CD8-positive, alpha-beta memory T cell (primary cell): ENCODE results near the gene AP2M1. TPM values are rescaled to one million over a fixed set of nuclear protein-coding genes. Genes with fewer than 3 reads are reported as not detected.
A peak's percentile ranks its signal among the peaks of the same experiment; 100 is the strongest.

Source experiments
- CTCF ChIA-PET: fragments of 350-600 bp; sonication (Branson Sonifier 250); formaldehyde crosslinking; loops from one replicate; lab custom pipeline; 2021; ENCODE audit warnings: antibody characterized with exemption; lab: Charles Lee
- POLR2A ChIA-PET: fragments of 350-600 bp; sonication (Branson Sonifier 250); formaldehyde crosslinking; loops from one replicate; lab custom pipeline; 2021; ENCODE audit warnings: antibody characterized with exemption; lab: Charles Lee
- DNase-seq, 5 donors: peaks; one replicate each; pipeline versions ENCODE4 v3.0.0 to v3.0.0-alpha.2; 2020 to 2022; ENCODE audit warnings: mixed read lengths in 1 of 5
- H3K27ac ChIP-seq: one replicate; pipeline ENCODE4 v1.7.0; 2013; ENCODE audit warnings: low read depth, mild to moderate bottlenecking, low read length, moderate library complexity
- H3K27me3 ChIP-seq: 2 replicates; pipeline ENCODE4 v1.7.0; 2013; ENCODE audit warnings: low read length, mild to moderate bottlenecking; ENCODE audit not compliant: insufficient read depth, poor library complexity, severe bottlenecking
- H3K36me3 ChIP-seq: 2 replicates; pipeline ENCODE4 v1.7.0; 2013; ENCODE audit warnings: mild to moderate bottlenecking, low read length, moderate library complexity; ENCODE audit not compliant: insufficient read depth
- H3K4me1 ChIP-seq: 2 replicates; pipeline ENCODE4 v1.7.0; 2013; ENCODE audit warnings: mild to moderate bottlenecking, low read length, moderate library complexity; ENCODE audit not compliant: insufficient read depth
- H3K4me3 ChIP-seq: 2 replicates; pipeline ENCODE4 v1.7.0; 2013; ENCODE audit warnings: mild to moderate bottlenecking, low read length
- H3K9me3 ChIP-seq: 2 replicates; pipeline ENCODE4 v1.7.0; 2013; ENCODE audit warnings: mild to moderate bottlenecking, low read length
- H3K27ac Mint-ChIP-seq, 8 donors: one replicate each; pipeline ENCODE4 v1.8.0; 2020 to 2021; ENCODE audit warnings: mixed read lengths in 8 of 8, mild to moderate bottlenecking in 6 of 8, inconsistent platforms in 3 of 8, moderate library complexity in 3 of 8
- H3K27me3 Mint-ChIP-seq, 2 donors: one replicate each; pipeline ENCODE4 v1.8.0; 2020 to 2021; ENCODE audit warnings: mixed read lengths in 2 of 2, mild to moderate bottlenecking in 1 of 2, moderate library complexity in 1 of 2
- H3K36me3 Mint-ChIP-seq, 3 donors: one replicate each; pipeline ENCODE4 v1.8.0; 2020 to 2021; ENCODE audit warnings: mixed read lengths in 3 of 3, inconsistent platforms in 1 of 3, mild to moderate bottlenecking in 1 of 3
- H3K4me1 Mint-ChIP-seq, 3 donors: one replicate each; pipeline ENCODE4 v1.8.0; 2020 to 2021; ENCODE audit warnings: mixed read lengths in 3 of 3, inconsistent platforms in 1 of 3, mild to moderate bottlenecking in 1 of 3
- H3K4me3 Mint-ChIP-seq, 7 donors: one replicate each; pipeline ENCODE4 v1.8.0; 2020 to 2021; ENCODE audit warnings: mixed read lengths in 7 of 7, mild to moderate bottlenecking in 6 of 7, moderate library complexity in 4 of 7, inconsistent platforms in 2 of 7
- H3K9me3 Mint-ChIP-seq, 5 donors: one replicate each; pipeline ENCODE4 v1.8.0; 2020 to 2022; ENCODE audit warnings: mixed read lengths in 5 of 5, mild to moderate bottlenecking in 3 of 5, moderate library complexity in 2 of 5, inconsistent platforms in 1 of 5
- polyA plus RNA-seq: library from polyadenylated mRNA; unstranded; fragments of 300-500 nt; fragmentation: Illumina TruSeq; gene quantifications from one replicate; pipeline ENCODE4 v1.2.3, GENCODE V29; 2021
- total RNA-seq, 2 experiments: library from RNA; stranded (reverse); gene quantifications; one replicate each; pipeline ENCODE4 v1.2.3, GENCODE V29; 2021

AP2M1 gene
- total and polyA plus RNA-seq, 3 experiments from 2014 or later: 265 to 270 (median 268) TPM

DNA sequence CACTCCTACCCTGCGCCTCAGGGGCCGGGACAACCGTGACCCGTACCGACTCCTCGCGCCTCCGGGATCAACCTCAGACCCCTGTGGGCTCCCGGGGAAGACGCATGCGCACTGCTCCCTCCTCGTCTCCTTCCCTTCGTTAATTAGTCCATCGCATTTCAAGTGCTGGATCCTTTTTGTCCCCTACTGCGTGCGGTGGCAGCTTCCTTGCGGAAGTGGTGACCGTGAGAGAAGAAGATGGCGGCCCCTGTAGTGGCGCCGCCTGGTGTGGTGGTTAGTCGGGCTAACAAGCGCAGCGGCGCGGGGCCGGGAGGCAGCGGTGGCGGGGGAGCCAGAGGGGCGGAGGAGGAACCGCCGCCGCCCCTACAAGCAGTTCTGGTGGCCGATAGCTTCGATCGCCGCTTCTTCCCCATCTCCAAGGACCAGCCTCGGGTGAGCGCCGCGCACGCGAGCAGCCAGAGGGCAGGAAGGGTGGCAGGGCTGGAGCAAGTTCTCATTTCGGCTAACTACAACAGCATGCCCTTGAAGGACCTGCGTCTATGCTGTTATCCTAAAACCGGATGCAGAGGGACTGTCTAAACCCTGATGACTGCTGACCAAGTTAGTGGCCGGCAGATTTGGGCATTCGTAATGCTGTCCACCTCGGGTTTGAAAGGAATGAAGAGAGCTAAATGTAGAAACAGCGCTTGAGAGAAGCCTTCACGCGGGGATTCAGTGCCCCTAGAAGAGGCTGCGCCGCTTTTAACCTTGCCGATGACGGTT lies 39.3 kb upstream of the AP2M1 start, which contains the start of gene EIF2B5:
Gene EIF2B5, plus strand, starts transcription at position 210 of the 762 bp plus-strand sequence. Its CDS starts 28 bp downstream, at position 238.
- POLR2A ChIA-PET: interaction anchor here (1.0 to 2.4 kb wide), 9 partner anchors 9 to 95 kb away, joined by 3 to 13 read pairs (median 5); partner anchors contain the start of genes ABCF3, AP2M1 and DVL3
- Mint-ChIP-seq H3K4me1 (peaks cover 38 to 46% (median 38%) of the 10 kb centered on the region in 3 donors), H3K27ac (peak within 1 kb of the TSS; percentile 91 to 98 (median 96)), H3K27me3 (no peaks in the 10 kb centered on the region), H3K4me3 (peak within 1 kb of the TSS; percentile 93 to 99 (median 98)), H3K36me3 (peaks cover 0 to 41% (median 2%) of the 10 kb centered on the region in 3 donors), H3K9me3 (no peaks in the 10 kb centered on the region)
- Histone ChIP-seq H3K36me3 (peaks cover 11% of the 10 kb centered on the region), H3K4me1 (peaks cover 22% of the 10 kb centered on the region), H3K27ac (peak within 1 kb of the TSS; percentile 85), H3K9me3 (no peaks in the 10 kb centered on the region), H3K4me3 (peak within 1 kb of the TSS; percentile 93), H3K27me3 (no peaks in the 10 kb centered on the region)
- peak; percentile 75 to 89 (median 85) for DNase-seq
- CTCF ChIA-PET: interaction anchor here (0.8 to 3.3 kb wide), 12 partner anchors 10 to 240 kb away, joined by 3 to 15 read pairs (median 4); partner anchors contain the start of genes ABCC5, ABCF3, DVL3 and EEF1AKMT4

DNA sequence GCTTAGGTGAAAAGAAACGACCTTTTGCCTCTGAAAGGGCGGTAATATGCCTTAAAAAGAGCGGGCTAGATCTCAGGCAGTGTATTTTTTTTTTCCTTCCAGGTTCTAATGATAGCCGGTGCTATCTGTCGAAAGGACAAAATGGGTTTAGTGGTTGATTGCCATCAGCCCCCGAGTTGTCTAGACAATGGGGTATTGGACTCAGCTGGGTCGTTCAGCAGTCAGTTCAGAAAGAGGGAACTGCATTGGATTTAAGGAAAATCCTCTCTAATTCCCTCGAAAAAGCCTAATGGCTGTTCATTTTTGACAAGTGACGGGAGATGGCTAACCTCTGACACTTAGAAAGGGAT lies 38.8 kb upstream of the AP2M1 start:
- Histone ChIP-seq H3K4me1 (peaks cover 22% of the 10 kb centered on the region), H3K27me3 (no peaks in the 10 kb centered on the region), H3K9me3 (no peaks in the 10 kb centered on the region), H3K4me3 (peak overlapping the region; percentile 93), H3K27ac (peak overlapping the region; percentile 85), H3K36me3 (peaks cover 15% of the 10 kb centered on the region)
- no peaks in the 10 kb centered on the region for H3K9me3 Mint-ChIP-seq
- H3K36me3 Mint-ChIP-seq: peaks cover 0 to 47% (median 2%) of the 10 kb centered on the region in 3 donors
- DNase-seq: no peak
- peak overlapping the region; percentile 93 to 99 (median 98) for H3K4me3 Mint-ChIP-seq
- CTCF ChIA-PET: interaction anchor here (0.8 to 3.3 kb wide), 9 partner anchors 9 to 240 kb away, joined by 3 to 15 read pairs (median 3); partner anchors contain the start of genes ABCC5 and DVL3
- H3K27ac Mint-ChIP-seq: peak overlapping the region; percentile 91 to 98 (median 96)
- peaks cover 38 to 46% (median 38%) of the 10 kb centered on the region in 3 donors for H3K4me1 Mint-ChIP-seq
- no peaks in the 10 kb centered on the region for H3K27me3 Mint-ChIP-seq
- POLR2A ChIA-PET: interaction anchor here (1.2 to 2.4 kb wide), 7 partner anchors 10 to 94 kb away, joined by 4 to 13 read pairs (median 5); partner anchors contain the start of genes ABCF3 and DVL3

DNA sequence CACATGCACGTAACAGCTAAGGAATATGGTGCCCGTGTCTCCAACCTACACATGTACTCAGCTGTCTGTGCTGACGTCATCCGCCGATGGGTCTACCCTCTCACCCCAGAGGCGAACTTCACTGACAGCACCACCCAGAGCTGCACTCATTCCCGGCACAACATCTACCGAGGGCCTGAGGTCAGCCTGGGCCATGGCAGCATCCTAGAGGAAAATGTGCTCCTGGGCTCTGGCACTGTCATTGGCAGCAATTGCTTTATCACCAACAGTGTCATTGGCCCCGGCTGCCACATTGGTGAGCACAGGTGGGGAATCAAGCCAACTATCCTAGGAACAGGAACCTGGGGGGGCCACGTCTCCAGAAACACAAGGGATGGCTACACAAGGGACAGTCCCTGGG lies 34.2 kb upstream of the AP2M1 start:
- Mint-ChIP-seq H3K36me3 (peaks cover 7 to 83% (median 16%) of the 10 kb centered on the region in 3 donors), H3K4me1 (peaks cover 24 to 32% (median 27%) of the 10 kb centered on the region in 3 donors), H3K9me3 (no peaks in the 10 kb centered on the region), H3K4me3 (no peak overlapping the region), H3K27me3 (no peaks in the 10 kb centered on the region), H3K27ac (no peak overlapping the region)
- H3K4me3 ChIP-seq: no peak overlapping the region
- H3K9me3 ChIP-seq: no peaks in the 10 kb centered on the region
- ChIA-PET CTCF (no interaction called here), POLR2A (no interaction called here)
- DNase-seq: no peak
- peaks cover 47% of the 10 kb centered on the region for H3K36me3 ChIP-seq
- H3K4me1 ChIP-seq: peaks cover 16% of the 10 kb centered on the region
- H3K27me3 ChIP-seq: no peaks in the 10 kb centered on the region
- no peak overlapping the region for H3K27ac ChIP-seq

DNA sequence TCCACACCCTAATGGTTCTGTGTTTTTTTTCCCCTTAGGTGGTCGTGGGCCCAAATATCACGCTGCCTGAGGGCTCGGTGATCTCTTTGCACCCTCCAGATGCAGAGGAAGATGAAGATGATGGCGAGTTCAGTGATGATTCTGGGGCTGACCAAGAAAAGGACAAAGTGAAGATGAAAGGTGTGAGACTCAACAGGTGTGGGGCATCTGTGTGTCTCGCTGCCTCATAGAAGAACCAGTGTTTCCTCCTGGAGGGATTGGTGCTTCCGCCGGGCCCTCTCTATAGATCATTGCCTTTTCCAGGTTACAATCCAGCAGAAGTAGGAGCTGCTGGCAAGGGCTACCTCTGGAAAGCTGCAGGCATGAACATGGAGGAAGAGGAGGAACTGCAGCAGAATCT lies 32.5 kb upstream of the AP2M1 start:
- Mint-ChIP-seq H3K4me1 (peaks cover 8 to 14% (median 9%) of the 10 kb centered on the region in 3 donors), H3K27ac (peak overlapping the region in 3 of 8 donors; percentile 29 to 60 (median 37)), H3K36me3 (peaks cover 7 to 80% (median 16%) of the 10 kb centered on the region in 3 donors), H3K27me3 (no peaks in the 10 kb centered on the region), H3K9me3 (no peaks in the 10 kb centered on the region), H3K4me3 (no peak overlapping the region)
- POLR2A ChIA-PET: no interaction called here
- Histone ChIP-seq H3K4me3 (no peak overlapping the region), H3K27me3 (no peaks in the 10 kb centered on the region), H3K4me1 (peaks cover 1% of the 10 kb centered on the region), H3K36me3 (peaks cover 46% of the 10 kb centered on the region), H3K9me3 (no peaks in the 10 kb centered on the region), H3K27ac (no peak overlapping the region)
- no peak for DNase-seq
- CTCF ChIA-PET: no interaction called here

DNA sequence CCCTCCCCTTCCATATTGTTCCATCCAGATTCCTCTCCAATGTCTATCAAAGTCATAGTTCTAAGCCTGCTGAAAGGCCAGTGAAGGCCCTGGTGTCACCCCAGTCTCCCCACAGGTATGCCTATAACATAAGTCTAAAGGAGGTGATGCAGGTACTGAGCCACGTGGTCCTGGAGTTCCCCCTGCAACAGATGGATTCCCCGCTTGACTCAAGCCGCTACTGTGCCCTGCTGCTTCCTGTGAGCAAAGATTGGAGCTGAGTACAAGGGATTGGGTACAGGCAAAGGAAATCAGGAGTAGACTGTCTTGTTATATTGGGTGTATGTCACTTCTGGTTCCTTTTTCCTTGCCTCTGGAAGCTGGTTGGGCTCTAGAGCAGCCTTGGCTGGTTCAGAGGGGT lies 31.3 kb upstream of the AP2M1 start:
- H3K27me3 ChIP-seq: no peaks in the 10 kb centered on the region
- Mint-ChIP-seq H3K9me3 (no peaks in the 10 kb centered on the region), H3K27ac (peak overlapping the region in 1 of 8 donors; percentile 40), H3K4me1 (peaks cover 0 to 5% (median 3%) of the 10 kb centered on the region in 3 donors), H3K36me3 (peaks cover 7 to 71% (median 13%) of the 10 kb centered on the region in 3 donors), H3K4me3 (no peak overlapping the region), H3K27me3 (no peaks in the 10 kb centered on the region)
- no peak overlapping the region for H3K4me3 ChIP-seq
- H3K4me1 ChIP-seq: no peaks in the 10 kb centered on the region
- H3K9me3 ChIP-seq: no peaks in the 10 kb centered on the region
- no peak overlapping the region for H3K27ac ChIP-seq
- H3K36me3 ChIP-seq: peaks cover 41% of the 10 kb centered on the region
- POLR2A ChIA-PET: interaction anchor here (1.0 kb wide), 1 partner anchor 9 kb away, joined by 3 read pairs; the partner anchor contains the start of gene EIF2B5
- DNase-seq: no peak
- CTCF ChIA-PET: interaction anchor here (2.1 to 3.8 kb wide), 2 partner anchors 8 to 106 kb away, joined by 8 to 15 read pairs; partner anchors contain the start of genes EEF1AKMT4 and EIF2B5

DNA sequence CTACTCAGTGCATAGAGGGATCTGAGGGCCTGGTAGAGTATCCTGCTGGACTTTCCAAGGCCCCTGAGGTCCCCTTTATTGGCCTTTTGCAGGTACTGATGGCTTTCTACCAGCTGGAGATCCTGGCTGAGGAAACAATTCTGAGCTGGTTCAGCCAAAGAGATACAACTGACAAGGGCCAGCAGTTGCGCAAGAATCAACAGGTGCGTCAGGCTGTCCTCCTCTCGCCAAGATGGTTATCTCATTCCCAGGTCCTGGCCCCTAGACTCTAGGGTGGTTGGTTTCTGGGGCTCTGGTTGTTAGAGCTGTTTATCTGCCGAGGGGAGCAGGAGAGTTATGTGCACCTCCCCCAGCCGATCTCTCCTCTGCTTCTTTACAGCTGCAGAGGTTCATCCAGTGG lies 30.1 kb upstream of the AP2M1 start:
- H3K4me1 ChIP-seq: no peaks in the 10 kb centered on the region
- H3K4me3 ChIP-seq: no peak overlapping the region
- H3K36me3 ChIP-seq: peaks cover 41% of the 10 kb centered on the region
- H3K36me3 Mint-ChIP-seq: peaks cover 7 to 66% (median 13%) of the 10 kb centered on the region in 3 donors
- ChIA-PET POLR2A (interaction anchor here (1.0 to 1.8 kb wide), 3 partner anchors 9 to 11 kb away, joined by 3 to 6 read pairs (median 3); partner anchors contain the start of gene EIF2B5), CTCF (interaction anchor here (0.8 to 3.8 kb wide), 7 partner anchors 9 to 107 kb away, joined by 3 to 15 read pairs (median 4); partner anchors contain the start of genes EEF1AKMT4 and EIF2B5)
- no peaks in the 10 kb centered on the region for H3K9me3 ChIP-seq
- no peak for DNase-seq
- H3K27ac ChIP-seq: no peak overlapping the region
- H3K9me3 Mint-ChIP-seq: no peaks in the 10 kb centered on the region
- H3K27me3 ChIP-seq: no peaks in the 10 kb centered on the region
- peaks cover 0 to 5% (median 3%) of the 10 kb centered on the region in 3 donors for H3K4me1 Mint-ChIP-seq
- peak overlapping the region in 1 of 8 donors; percentile 82 for H3K27ac Mint-ChIP-seq
- no peaks in the 10 kb centered on the region for H3K27me3 Mint-ChIP-seq
- no peak overlapping the region for H3K4me3 Mint-ChIP-seq

DNA sequence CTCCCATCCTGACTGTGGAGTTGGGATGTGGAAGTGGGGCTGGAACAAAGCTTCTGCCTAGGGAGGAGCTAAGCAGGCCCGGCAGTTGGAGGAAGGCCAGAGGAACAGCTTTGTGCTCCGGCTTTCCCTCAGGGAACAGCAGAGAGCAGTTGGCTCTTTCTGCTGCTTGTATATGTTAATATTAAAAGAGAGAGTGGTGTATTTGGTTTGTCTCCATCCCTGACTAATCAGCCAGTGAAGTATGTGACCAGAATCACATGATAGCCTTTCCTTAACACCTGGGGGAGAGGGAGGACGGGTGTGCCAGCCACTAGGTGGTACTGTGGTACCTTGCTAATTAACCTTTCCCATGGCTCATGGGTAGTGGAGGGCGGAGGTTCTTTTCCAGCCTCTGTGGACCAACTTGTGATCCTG lies 29.5 kb upstream of the AP2M1 start:
- Histone ChIP-seq H3K9me3 (no peaks in the 10 kb centered on the region), H3K27ac (no peak overlapping the region), H3K4me1 (no peaks in the 10 kb centered on the region), H3K27me3 (no peaks in the 10 kb centered on the region), H3K4me3 (no peak overlapping the region), H3K36me3 (peaks cover 38% of the 10 kb centered on the region)
- no peaks in the 10 kb centered on the region for H3K27me3 Mint-ChIP-seq
- H3K4me3 Mint-ChIP-seq: no peak overlapping the region
- DNase-seq: peak in 3 of 5 donors; percentile 21 to 58 (median 31)
- H3K27ac Mint-ChIP-seq: peak overlapping the region in 1 of 8 donors; percentile 22
- H3K36me3 Mint-ChIP-seq: peaks cover 7 to 62% (median 13%) of the 10 kb centered on the region in 3 donors
- H3K4me1 Mint-ChIP-seq: peaks cover 0 to 2% (median under 1%) of the 10 kb centered on the region in 3 donors
- ChIA-PET CTCF (interaction anchor here (0.7 to 3.8 kb wide), 8 partner anchors 10 to 107 kb away, joined by 3 to 15 read pairs (median 4); partner anchors contain the start of genes EEF1AKMT4 and EIF2B5), POLR2A (interaction anchor here (1.6 to 1.8 kb wide), 2 partner anchors 10 to 11 kb away, joined by 3 to 6 read pairs; partner anchors contain the start of gene EIF2B5)
- no peaks in the 10 kb centered on the region for H3K9me3 Mint-ChIP-seq
